Measurements from ENCODE around the gene SLC39A9. TPM values are rescaled to one million over a fixed set of nuclear protein-coding genes. Genes with fewer than 3 reads are reported as not detected.
"Not testable (repeated sequence)": the region's sequence is repeated elsewhere in the genome, so short reads cannot be mapped to it uniquely, and the experiment has no call there.

Gene SLC39A9
- total RNA-seq, 1 donor from 2014 or later: 59.1 TPM

DNA sequence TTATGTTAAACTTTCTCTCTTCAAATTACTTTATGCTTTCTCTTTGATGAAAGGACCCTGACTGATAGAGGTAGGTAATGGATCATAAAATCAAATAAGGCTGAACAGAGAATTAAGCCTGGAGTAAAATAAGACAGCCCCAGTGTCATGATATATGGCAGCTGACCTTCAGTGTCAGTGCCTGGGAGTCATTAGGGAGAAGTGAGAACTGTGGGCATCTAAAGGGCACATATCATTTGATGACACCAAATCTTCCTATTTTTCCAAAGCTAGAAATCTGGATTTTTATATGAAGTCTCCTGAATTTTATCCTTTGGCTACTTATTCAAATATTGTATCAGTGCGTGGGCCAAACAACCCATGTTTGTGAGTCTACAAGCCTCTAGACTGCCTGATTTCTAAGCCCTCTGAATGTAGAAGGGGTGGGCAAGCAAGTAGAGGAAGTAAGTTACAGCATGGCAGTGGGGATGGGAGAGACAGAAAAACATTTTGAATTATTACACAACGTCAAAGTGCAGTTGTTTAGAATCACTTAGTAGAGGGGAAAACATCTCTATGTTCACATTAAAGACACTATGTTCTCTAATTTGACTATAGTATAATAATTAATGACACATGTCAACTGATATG lies 10.0 kb downstream of the SLC39A9 start:
- DNase-seq (ENCODE audit: low spot score in 2 of 2, unreplicated experiment in 2 of 2): no peak
- no peaks in the 10 kb centered on the region for H3K4me1 Mint-ChIP-seq
- no peak overlapping the region for H3K4me3 Mint-ChIP-seq
- TF ChIP-seq, protein P1, sequence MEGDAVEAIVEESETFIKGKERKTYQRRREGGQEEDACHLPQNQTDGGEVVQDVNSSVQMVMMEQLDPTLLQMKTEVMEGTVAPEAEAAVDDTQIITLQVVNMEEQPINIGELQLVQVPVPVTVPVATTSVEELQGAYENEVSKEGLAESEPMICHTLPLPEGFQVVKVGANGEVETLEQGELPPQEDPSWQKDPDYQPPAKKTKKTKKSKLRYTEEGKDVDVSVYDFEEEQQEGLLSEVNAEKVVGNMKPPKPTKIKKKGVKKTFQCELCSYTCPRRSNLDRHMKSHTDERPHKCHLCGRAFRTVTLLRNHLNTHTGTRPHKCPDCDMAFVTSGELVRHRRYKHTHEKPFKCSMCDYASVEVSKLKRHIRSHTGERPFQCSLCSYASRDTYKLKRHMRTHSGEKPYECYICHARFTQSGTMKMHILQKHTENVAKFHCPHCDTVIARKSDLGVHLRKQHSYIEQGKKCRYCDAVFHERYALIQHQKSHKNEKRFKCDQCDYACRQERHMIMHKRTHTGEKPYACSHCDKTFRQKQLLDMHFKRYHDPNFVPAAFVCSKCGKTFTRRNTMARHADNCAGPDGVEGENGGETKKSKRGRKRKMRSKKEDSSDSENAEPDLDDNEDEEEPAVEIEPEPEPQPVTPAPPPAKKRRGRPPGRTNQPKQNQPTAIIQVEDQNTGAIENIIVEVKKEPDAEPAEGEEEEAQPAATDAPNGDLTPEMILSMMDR (IDR thresholded peaks at IDR 0.05; ENCODE audit: unreplicated experiment): no peak
- H3K27me3 Mint-ChIP-seq (ENCODE audit: low read depth): no peaks in the 10 kb centered on the region
- H3K27ac Mint-ChIP-seq: no peak overlapping the region
- no peaks in the 10 kb centered on the region for H3K9me3 Mint-ChIP-seq
- H3K36me3 Mint-ChIP-seq: peaks cover 3% of the 10 kb centered on the region

DNA sequence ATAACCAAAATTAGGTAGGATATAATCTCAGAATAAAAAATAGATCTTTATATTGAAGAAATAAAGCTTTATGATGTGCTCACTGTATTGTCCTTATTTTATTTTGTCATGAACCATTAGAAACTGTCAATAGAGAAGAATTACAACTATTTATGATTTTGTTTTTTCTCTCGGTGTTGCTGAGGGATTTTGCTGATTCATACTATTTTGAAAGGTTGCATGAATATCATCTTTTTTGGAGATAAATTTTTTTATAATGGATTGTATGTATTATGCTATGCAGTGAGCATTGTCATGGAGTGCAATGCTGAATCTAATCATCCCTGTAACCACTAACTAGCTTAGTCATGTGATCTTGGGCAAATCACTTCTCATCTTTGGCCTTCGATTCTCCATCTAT lies 15.0 kb downstream of the SLC39A9 start:
- H3K9me3 Mint-ChIP-seq: peaks cover 16% of the 10 kb centered on the region
- no peak for DNase-seq (ENCODE audit: low spot score in 2 of 2, unreplicated experiment in 2 of 2)
- no peaks in the 10 kb centered on the region for H3K4me1 Mint-ChIP-seq
- H3K36me3 Mint-ChIP-seq: peaks cover 24% of the 10 kb centered on the region
- H3K27me3 Mint-ChIP-seq (ENCODE audit: low read depth): no peaks in the 10 kb centered on the region
- TF ChIP-seq, protein P1 (IDR thresholded peaks at IDR 0.05; ENCODE audit: unreplicated experiment): no peak
- H3K27ac Mint-ChIP-seq: no peak overlapping the region
- H3K4me3 Mint-ChIP-seq: no peak overlapping the region

DNA sequence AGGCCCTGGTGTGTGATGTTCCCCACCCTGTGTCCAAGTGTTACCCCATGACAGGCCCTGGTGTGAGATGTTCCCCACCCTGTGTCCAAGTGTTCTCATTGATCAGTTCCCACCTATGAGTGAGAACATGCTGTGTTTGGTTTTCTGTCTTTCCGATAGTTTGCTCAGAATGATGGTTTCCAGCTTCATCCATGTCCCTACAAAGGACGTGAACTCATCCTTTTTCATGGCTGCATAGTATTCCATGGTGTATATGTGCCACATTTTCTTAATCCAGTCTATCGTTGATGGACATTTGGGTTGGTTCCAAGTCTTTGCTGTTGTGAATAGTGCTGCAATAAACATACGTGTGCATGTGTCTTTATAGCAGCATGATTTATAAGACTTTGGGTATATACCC lies 17.6 kb downstream of the SLC39A9 start:
- H3K27me3 Mint-ChIP-seq (ENCODE audit: low read depth); DNase-seq (ENCODE audit: low spot score in 2 of 2, unreplicated experiment in 2 of 2); H3K4me3 Mint-ChIP-seq; H3K27ac Mint-ChIP-seq; H3K4me1 Mint-ChIP-seq: not testable (repeated sequence)
- Mint-ChIP-seq H3K36me3 (peaks cover 34% of the 10 kb centered on the region), H3K9me3 (peaks cover 39% of the 10 kb centered on the region)

- H3K9me3 Mint-ChIP-seq: peaks cover 34% of the 10 kb centered on the region
- no peak overlapping the region for H3K4me3 Mint-ChIP-seq
- H3K36me3 Mint-ChIP-seq: peaks cover 44% of the 10 kb centered on the region
- H3K27ac Mint-ChIP-seq: no peak overlapping the region
- no peaks in the 10 kb centered on the region for H3K27me3 Mint-ChIP-seq (ENCODE audit: low read depth)
- no peaks in the 10 kb centered on the region for H3K4me1 Mint-ChIP-seq
- TF ChIP-seq, protein P1 (IDR thresholded peaks at IDR 0.05; ENCODE audit: unreplicated experiment): no peak
- no peak for DNase-seq (ENCODE audit: low spot score in 2 of 2, unreplicated experiment in 2 of 2)
These were observed 24.8 kb downstream of the SLC39A9 start for GRCh38 chr14:69423279-69423678.

DNA sequence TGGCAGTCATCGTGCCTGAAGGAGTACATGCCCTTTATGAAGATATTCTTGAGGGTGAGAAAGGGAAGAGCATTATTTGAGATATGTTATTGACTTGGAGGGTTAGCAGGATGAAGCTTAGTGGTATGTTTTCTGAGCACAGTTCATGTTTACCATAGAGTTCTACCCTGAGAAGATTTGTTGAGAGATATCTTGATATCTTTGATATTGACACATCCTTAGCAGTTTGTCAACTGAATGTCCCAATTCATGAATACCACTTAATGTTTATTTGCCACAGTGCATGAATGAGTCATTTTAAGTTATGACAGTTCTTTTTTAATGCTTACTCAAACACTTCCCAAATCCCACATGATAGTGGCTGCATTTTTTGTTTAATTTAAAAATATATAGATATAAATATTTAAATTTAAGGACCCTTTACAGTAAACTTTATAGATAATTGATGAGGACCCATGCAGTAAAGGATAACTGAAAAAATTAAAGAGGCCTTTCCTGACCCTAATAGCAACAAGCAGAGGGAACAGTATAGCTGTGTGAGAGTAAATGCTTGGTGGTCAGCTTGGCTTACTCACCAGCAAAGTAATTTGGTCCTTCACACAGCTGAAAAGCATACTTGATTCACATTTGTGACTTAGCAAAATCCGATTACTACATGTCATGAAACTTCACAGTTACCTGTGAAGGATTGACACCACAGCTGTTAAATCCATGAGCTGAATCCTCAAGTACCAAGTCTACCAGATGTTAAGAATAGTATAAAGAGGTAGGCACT lies 25.8 kb downstream of the SLC39A9 start:
- Mint-ChIP-seq H3K36me3 (peaks cover 48% of the 10 kb centered on the region), H3K4me1 (no peaks in the 10 kb centered on the region), H3K27ac (no peak overlapping the region), H3K27me3 (ENCODE audit: low read depth) (no peaks in the 10 kb centered on the region), H3K9me3 (peaks cover 24% of the 10 kb centered on the region), H3K4me3 (no peak overlapping the region)
- DNase-seq (ENCODE audit: low spot score in 2 of 2, unreplicated experiment in 2 of 2): no peak
- TF ChIP-seq, protein P1 (IDR thresholded peaks at IDR 0.05; ENCODE audit: unreplicated experiment): no peak

- DNase-seq (ENCODE audit: low spot score in 2 of 2, unreplicated experiment in 2 of 2): no peak
- H3K27me3 Mint-ChIP-seq (ENCODE audit: low read depth): no peaks in the 10 kb centered on the region
- TF ChIP-seq, protein P1 (IDR thresholded peaks at IDR 0.05; ENCODE audit: unreplicated experiment): no peak
- peaks cover 28% of the 10 kb centered on the region for H3K9me3 Mint-ChIP-seq
- H3K4me1 Mint-ChIP-seq: no peaks in the 10 kb centered on the region
- no peak overlapping the region for H3K27ac Mint-ChIP-seq
- H3K4me3 Mint-ChIP-seq: no peak overlapping the region
- peaks cover 55% of the 10 kb centered on the region for H3K36me3 Mint-ChIP-seq
These were observed 29.1 kb downstream of the SLC39A9 start for GRCh38 chr14:69427596-69427995.
